GM23248 (cell line): ENCODE data around the gene UNC5C. TPM values are rescaled to one million over a fixed set of nuclear protein-coding genes. Genes with fewer than 3 reads are reported as not detected.
"Not testable (repeated sequence)": the region's sequence is repeated elsewhere in the genome, so short reads cannot be mapped to it uniquely, and the experiment has no call there.

Experiments used
- DNase-seq: peaks from one replicate; pipeline ENCODE4 v3.0.0-alpha.2; 2015
- H2AFZ ChIP-seq: fragments of 200-600 bp; sonication (generic); 2 replicates; pipeline ENCODE4 v1.6.1; 2016; ENCODE audit warnings: antibody characterized with exemption
- H3F3A ChIP-seq: fragments of 200-600 bp; sonication (generic); 2 replicates; pipeline ENCODE4 v1.6.1; 2016; ENCODE audit warnings: mild to moderate bottlenecking, antibody characterized with exemption, mixed run types; ENCODE audit not compliant: insufficient read depth
- H3K27ac ChIP-seq: fragments of 200-600 bp; sonication (generic); 2 replicates; pipeline ENCODE4 v1.5.1; 2016; ENCODE audit warnings: mild to moderate bottlenecking
- H3K27me3 ChIP-seq: fragments of 200-600 bp; sonication (generic); replicated peaks from 2 replicates; pipeline ENCODE4 v1.6.1; 2016; ENCODE audit warnings: mild to moderate bottlenecking; ENCODE audit not compliant: insufficient read depth
- H3K36me3 ChIP-seq: fragments of 200-600 bp; sonication (generic); 2 replicates; pipeline ENCODE4 v1.6.1; 2016; ENCODE audit warnings: low read depth, mild to moderate bottlenecking
- H3K4me1 ChIP-seq: fragments of 200-600 bp; sonication (generic); 2 replicates; pipeline ENCODE4 v1.6.1; 2016; ENCODE audit warnings: mild to moderate bottlenecking; ENCODE audit not compliant: insufficient read depth
- H3K4me2 ChIP-seq: fragments of 200-600 bp; sonication (generic); one replicate; pipeline ENCODE4 v1.6.1; 2016; ENCODE audit warnings: mild to moderate bottlenecking; ENCODE audit not compliant: unreplicated experiment
- H3K4me3 ChIP-seq: fragments of 200-600 bp; sonication (generic); 2 replicates; pipeline ENCODE4 v1.5.1; 2016; ENCODE audit warnings: mild to moderate bottlenecking
- H3K79me2 ChIP-seq: fragments of 200-600 bp; sonication (generic); 2 replicates; pipeline ENCODE4 v1.6.1; 2016; ENCODE audit warnings: mild to moderate bottlenecking; ENCODE audit not compliant: insufficient read depth
- H3K9ac ChIP-seq: fragments of 200-600 bp; sonication (generic); 2 replicates; pipeline ENCODE4 v1.6.1; 2016; ENCODE audit warnings: mild to moderate bottlenecking
- H3K9me2 ChIP-seq: fragments of 200-600 bp; sonication (generic); 2 replicates; pipeline ENCODE4 v1.6.1; 2016; ENCODE audit warnings: mixed run types, mild to moderate bottlenecking, moderate library complexity; ENCODE audit not compliant: insufficient read depth
- H3K9me3 ChIP-seq: fragments of 200-600 bp; sonication (generic); one replicate; pipeline ENCODE4 v1.6.1; 2017; ENCODE audit warnings: low read depth
- H4K20me1 ChIP-seq: fragments of 200-600 bp; sonication (generic); 2 replicates; pipeline ENCODE4 v1.6.0; 2016; ENCODE audit not compliant: insufficient read depth
- EZH2 ChIP-seq: fragments of 200-600 bp; sonication (generic); IDR thresholded peaks from 2 replicates; pipeline ENCODE4 v1.6.1; 2018; ENCODE audit warnings: antibody characterized with exemption, mild to moderate bottlenecking; ENCODE audit not compliant: insufficient read depth, poor library complexity, severe bottlenecking
- EZH2phosphoT487 ChIP-seq: fragments of 200-600 bp; sonication (generic); IDR thresholded peaks from 2 replicates; pipeline ENCODE4 v1.6.1; 2018; ENCODE audit warnings: antibody characterized with exemption, moderate library complexity, mild to moderate bottlenecking, low read depth; ENCODE audit not compliant: insufficient read depth
- WGBS, 2 experiments: methylation state at CpG; one replicate each; pipeline ENCODE4 v1.1.6; 2015 to 2017; ENCODE audit warnings: low lambda C conversion rate in 2 of 2, low coverage in 1 of 2; ENCODE audit errors: missing lambda C conversion rate in 2 of 2; 5-methylcytosine and 5-hydroxymethylcytosine counted together
- in situ Hi-C: fragments of 300-500 bp; cut with MboI; formaldehyde crosslinking; loops from 2 replicates; pipeline ENCODE4 v1.15.0; 2020
- polyA plus RNA-seq: library from polyadenylated mRNA; unstranded; fragments of >200 nt; fragmentation: Nextera tagmentation; extraction: Ambion mirVana; gene quantifications from 2 replicates; pipeline ENCODE4 v1.2.1, GENCODE V29; 2016
- total RNA-seq: library from RNA; depleted of rRNA; stranded (reverse); fragments of >200 nt; shearing (Covaris generic); gene quantifications from 2 replicates; pipeline ENCODE4 v1.2.3, GENCODE V29; 2014

UNC5C gene
- total and polyA plus RNA-seq, 2 experiments from 2014 or later: not detected

DNA sequence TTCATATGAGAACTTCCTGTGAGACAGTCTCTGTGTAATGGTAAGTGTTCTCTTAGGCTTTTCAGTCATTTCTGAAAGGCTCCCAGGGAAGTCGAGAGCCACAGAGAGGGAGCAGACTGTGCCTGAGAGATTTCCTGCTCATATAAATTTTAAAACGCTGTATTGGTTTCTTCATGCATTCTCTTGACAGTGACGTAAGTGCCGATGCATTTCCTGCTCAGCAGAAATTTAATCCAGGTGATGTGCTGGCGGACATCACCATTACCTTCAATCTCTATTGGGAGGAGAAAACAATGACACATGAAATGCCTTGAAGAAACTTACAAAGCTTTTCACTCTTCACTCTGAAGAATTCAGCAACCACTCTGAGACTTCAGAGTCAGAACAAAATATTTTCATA, 407.4 kb downstream of the UNC5C start:
- peak overlapping the region; percentile 67 for H2AFZ ChIP-seq
- H3K4me2 ChIP-seq: peak overlapping the region; percentile 38
- in situ Hi-C loops: no loop called here
- no peaks in the 10 kb centered on the region for H3K9me2 ChIP-seq
- no peaks in the 10 kb centered on the region for H4K20me1 ChIP-seq
- H3K36me3 ChIP-seq: no peaks in the 10 kb centered on the region
- TF ChIP-seq EZH2phosphoT487 (no peak), EZH2 (no peak)
- WGBS, 2 experiments: 1 to 4% methylated on average over 5 of the region's 5 CpGs
- H3K79me2 ChIP-seq: no peaks in the 10 kb centered on the region
- peak; percentile 39 for DNase-seq
- H3F3A ChIP-seq: 0 out of 2 replicates have a peak, but pooled peaks cover 5% of the 10 kb centered on the region
- no peaks in the 10 kb centered on the region for H3K27me3 ChIP-seq
- H3K4me1 ChIP-seq: peaks cover 7% of the 10 kb centered on the region
- no peak overlapping the region for H3K27ac ChIP-seq
- no peak overlapping the region for H3K9ac ChIP-seq
- H3K9me3 ChIP-seq: no peaks in the 10 kb centered on the region
- no peak overlapping the region for H3K4me3 ChIP-seq

DNA sequence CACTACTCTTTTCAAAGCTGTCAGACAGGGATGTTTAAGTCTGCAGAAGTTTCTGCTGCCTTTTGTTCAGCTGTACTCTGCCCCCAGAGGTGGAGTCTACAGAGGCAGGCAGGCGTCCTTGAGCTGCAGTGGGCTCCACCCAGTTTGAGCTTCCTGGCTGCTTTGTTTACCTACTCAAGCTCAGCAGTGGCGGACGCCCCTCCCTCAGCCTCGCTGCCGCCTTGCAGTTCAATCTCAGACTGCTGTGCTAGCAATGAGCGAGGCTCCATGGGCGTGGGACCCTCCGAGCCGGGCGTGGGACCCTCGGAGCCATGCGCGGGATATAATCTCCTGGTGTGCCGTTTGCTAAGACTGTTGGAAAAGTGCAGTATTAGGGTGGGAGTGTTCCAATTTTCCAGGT, 409.3 kb downstream of the UNC5C start:
- H3F3A ChIP-seq, H3K4me1 ChIP-seq, H4K20me1 ChIP-seq, in situ Hi-C loops, DNase-seq, H3K79me2 ChIP-seq, H3K27ac ChIP-seq, H3K4me2 ChIP-seq, H3K36me3 ChIP-seq, H3K9ac ChIP-seq, H3K27me3 ChIP-seq, H3K9me2 ChIP-seq, H3K4me3 ChIP-seq, H3K9me3 ChIP-seq, H2AFZ ChIP-seq: not testable (repeated sequence)
- WGBS, 2 experiments: 84 to 86% methylated on average over 14 of the region's 14 CpGs

DNA sequence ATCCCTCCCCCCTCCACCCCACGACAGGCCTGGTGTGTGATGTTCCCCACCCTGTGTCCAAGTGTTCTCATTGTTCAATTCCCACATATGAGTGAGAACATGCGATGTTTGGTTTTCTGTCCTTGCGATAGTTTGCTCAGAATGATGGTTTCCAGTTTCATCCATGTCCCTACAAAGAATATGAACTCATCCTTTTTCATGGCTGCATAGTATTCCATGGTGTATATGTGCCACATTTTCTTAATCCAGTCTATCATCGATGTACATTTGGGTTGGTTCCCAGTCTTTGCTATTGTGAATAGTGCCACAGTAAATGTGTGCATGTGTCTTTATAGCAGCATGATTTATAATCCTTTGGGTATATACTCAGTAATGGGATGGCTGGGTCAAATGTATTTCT, 414.8 kb downstream of the UNC5C start:
- H3F3A ChIP-seq: peaks cover 15% of the 10 kb centered on the region
- in situ Hi-C loops, H3K4me2 ChIP-seq, H3K27ac ChIP-seq, H3K4me3 ChIP-seq, DNase-seq, H3K27me3 ChIP-seq, H3K79me2 ChIP-seq, H3K9me3 ChIP-seq, H3K36me3 ChIP-seq, H3K9me2 ChIP-seq, H3K9ac ChIP-seq, H2AFZ ChIP-seq, H4K20me1 ChIP-seq: not testable (repeated sequence)
- peaks cover 16% of the 10 kb centered on the region for H3K4me1 ChIP-seq
- 85 to 88% methylated on average over 4 of the region's 4 CpGs for WGBS, 2 experiments

DNA sequence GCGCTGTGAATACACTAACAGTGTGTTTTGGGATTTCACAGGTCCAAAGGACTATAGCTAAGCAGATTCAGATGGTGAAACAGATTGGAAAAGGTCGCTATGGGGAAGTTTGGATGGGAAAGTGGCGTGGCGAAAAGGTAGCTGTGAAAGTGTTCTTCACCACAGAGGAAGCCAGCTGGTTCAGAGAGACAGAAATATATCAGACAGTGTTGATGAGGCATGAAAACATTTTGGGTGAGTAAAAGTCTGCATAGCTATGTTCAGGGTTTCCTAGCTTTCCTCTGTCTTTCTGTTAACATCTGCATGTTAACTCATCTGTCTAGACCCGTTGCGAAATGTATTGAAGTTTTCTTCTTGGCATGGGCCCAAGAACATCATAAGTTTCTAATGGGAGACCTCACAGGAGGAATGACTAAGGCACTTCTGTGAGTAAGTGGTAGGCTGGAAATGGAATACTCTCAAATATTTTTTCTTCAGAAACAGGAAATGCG, 418.9 kb downstream of the UNC5C start:
- Histone ChIP-seq H4K20me1 (no peaks in the 10 kb centered on the region), H3K4me2 (peak overlapping the region; percentile 80), H3K27me3 (no peaks in the 10 kb centered on the region), H3K36me3 (no peaks in the 10 kb centered on the region), H3K9me3 (no peaks in the 10 kb centered on the region), H3K4me1 (peaks cover 16% of the 10 kb centered on the region), H3K27ac (peak overlapping the region; percentile 64), H3K79me2 (no peaks in the 10 kb centered on the region), H3K9me2 (no peaks in the 10 kb centered on the region), H2AFZ (no peak overlapping the region), H3F3A (peaks cover 21% of the 10 kb centered on the region), H3K4me3 (peak overlapping the region; percentile 54), H3K9ac (0 out of 2 replicates have a peak overlapping the region, but pooled peaks have one; percentile 30)
- peak; percentile 99 for DNase-seq
- no peak for TF ChIP-seq EZH2phosphoT487
- no peak for TF ChIP-seq EZH2
- 1% methylated on average over 7 of the region's 7 CpGs for WGBS, 2 experiments
- in situ Hi-C loops: no loop called here

DNA sequence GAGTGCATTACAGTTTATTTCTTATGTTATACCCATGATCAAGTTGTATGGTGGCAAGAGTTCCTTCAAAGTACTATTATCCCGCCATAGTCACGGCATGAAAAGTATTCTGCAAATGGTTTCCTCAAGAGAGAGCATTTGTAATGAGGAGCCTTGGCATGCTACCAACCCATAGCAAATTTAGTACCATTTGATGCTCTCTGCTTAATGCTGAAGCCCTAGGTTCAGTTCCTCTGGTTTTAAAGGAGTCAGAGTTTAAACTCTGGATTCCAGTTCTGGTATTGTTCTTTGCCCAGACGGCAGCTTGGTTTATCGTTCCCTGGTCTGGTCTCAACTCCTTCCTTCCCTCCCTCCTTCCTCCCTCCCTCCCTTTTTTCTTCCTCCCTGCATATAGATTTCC, 419.7 kb downstream of the UNC5C start:
- Histone ChIP-seq H3K4me3 (no peak overlapping the region), H4K20me1 (no peaks in the 10 kb centered on the region), H3K9me3 (no peaks in the 10 kb centered on the region), H3K9ac (no peak overlapping the region), H3K27ac (no peak overlapping the region), H3K36me3 (no peaks in the 10 kb centered on the region), H3K4me2 (peak overlapping the region; percentile 80), H3F3A (peaks cover 21% of the 10 kb centered on the region), H3K27me3 (no peaks in the 10 kb centered on the region), H3K4me1 (peaks cover 16% of the 10 kb centered on the region), H3K79me2 (no peaks in the 10 kb centered on the region), H3K9me2 (no peaks in the 10 kb centered on the region), H2AFZ (no peak overlapping the region)
- TF ChIP-seq EZH2phosphoT487 (no peak), EZH2 (no peak)
- in situ Hi-C loops: no loop called here
- peak; percentile 2 for DNase-seq
- 84 to 95% methylated on average over 3 to 4 of the region's 4 CpGs for WGBS, 2 experiments
